ENCODE data around the gene CLASP1.

GRCh38 chr2:121355488-121355887 lies 293.8 kb downstream of the CLASP1 start:
- no peak for TF ChIP-seq CTCF (IDR thresholded peaks at IDR 0.05)
- TF ChIP-seq POLR2A (IDR thresholded peaks at IDR 0.05): no peak
- no peak for TF ChIP-seq POLR2AphosphoS5 (IDR thresholded peaks at IDR 0.05; ENCODE audit: insufficient read depth in 1 of 2, low read depth in 1 of 2)

Data from vagina (tissue), 2 donors.